H54 (cell line): Measurements from ENCODE around the gene AATF.

Experiments used
- DNase-seq: peaks from one replicate; pipeline ENCODE4 v3.0.0; 2011; ENCODE audit warnings: low spot score, mixed read lengths; ENCODE audit not compliant: insufficient read length
- FAIRE-seq: peaks from 3 replicates; lab custom pipeline; 2011; peaks lifted over from hg19 to GRCh38; lab: Jason Lieb, UNC
- POLR2A ChIP-seq: IDR thresholded peaks from 2 replicates; pipeline ENCODE4 v1.6.1; 2011; ENCODE audit warnings: low read depth, mild to moderate bottlenecking, low read length

The AATF gene

GRCh38 chr17:36999471-36999870 lies 50.7 kb downstream of the AATF start:
- no peak for TF ChIP-seq POLR2A
- no peak for DNase-seq
- FAIRE-seq, result no peak

- no peak for FAIRE-seq
- TF ChIP-seq POLR2A, result no peak
- no peak for DNase-seq
These were observed 68.0 kb downstream of the AATF start for GRCh38 chr17:37016780-37017179.

- no peak for DNase-seq
- FAIRE-seq, result no peak
These were observed 68.7 kb downstream of the AATF start for GRCh38 chr17:37017404-37017803.

GRCh38 chr17:37019117-37019740 lies 70.5 kb downstream of the AATF start:
- FAIRE-seq (no peak), DNase-seq (no peak)
- no peak for TF ChIP-seq POLR2A

More at GRCh38 chr17:37017404-37017803, 68.7 kb downstream of the AATF start:
- TF ChIP-seq POLR2A, result no peak

- no peak for DNase-seq
- no peak for TF ChIP-seq POLR2A
- FAIRE-seq, result no peak
These were observed 71.0 kb downstream of the AATF start for GRCh38 chr17:37019741-37020129.

- FAIRE-seq (no peak), DNase-seq (no peak)
- TF ChIP-seq POLR2A, result no peak
These were observed 75.5 kb downstream of the AATF start for GRCh38 chr17:37024181-37024637.

- DNase-seq (no peak), FAIRE-seq (no peak)
- TF ChIP-seq POLR2A, result no peak
These were observed 76.5 kb downstream of the AATF start for GRCh38 chr17:37025238-37025637.

GRCh38 chr17:37025847-37026530 lies 77.2 kb downstream of the AATF start:
- FAIRE-seq (no peak), DNase-seq (no peak)
- TF ChIP-seq POLR2A, result no peak

- DNase-seq, result no peak
- TF ChIP-seq POLR2A, result no peak
- FAIRE-seq, result no peak
These were observed 77.7 kb downstream of the AATF start for GRCh38 chr17:37026531-37026869.

GRCh38 chr17:37028040-37028439 lies 79.3 kb downstream of the AATF start:
- DNase-seq (no peak), FAIRE-seq (no peak)
- TF ChIP-seq POLR2A, result no peak

- no peak for DNase-seq
- no peak for TF ChIP-seq POLR2A
- no peak for FAIRE-seq
These were observed 82.8 kb downstream of the AATF start for GRCh38 chr17:37031493-37032083.

GRCh38 chr17:37037590-37038155 lies 88.9 kb downstream of the AATF start:
- TF ChIP-seq POLR2A, result no peak
- FAIRE-seq (no peak), DNase-seq (no peak)

- TF ChIP-seq POLR2A, result no peak
- FAIRE-seq (no peak), DNase-seq (no peak)
These were observed 90.5 kb downstream of the AATF start for GRCh38 chr17:37039269-37039668.

GRCh38 chr17:37041932-37042331 lies 93.2 kb downstream of the AATF start:
- FAIRE-seq (no peak), DNase-seq (no peak)
- no peak for TF ChIP-seq POLR2A
